Right atrium auricular region (tissue), 2 donors: ENCODE measurements around the gene APOA1. TPM values are rescaled to one million over a fixed set of nuclear protein-coding genes. Genes with fewer than 3 reads are reported as not detected.

Experiments used
- DNase-seq: peaks from one replicate; pipeline ENCODE4 v3.0.0-alpha.2; 2019; ENCODE audit warnings: low spot score
- H3K27ac ChIP-seq, 2 donors: fragments of 200-600 bp; sonication (generic); 1 replicate in 1 of 2; 2 replicates in 1 of 2; pipeline ENCODE4 v1.5.1; 2016 to 2019
- H3K27me3 ChIP-seq, 2 donors: fragments of 200-600 bp; sonication (generic); one replicate each; pipeline versions ENCODE4 v1.5.1 to v1.6.0; 2017 to 2019
- H3K36me3 ChIP-seq: fragments of 200-600 bp; sonication (generic); one replicate; pipeline ENCODE4 v1.5.1; 2016
- H3K4me1 ChIP-seq, 2 donors: fragments of 200-600 bp; sonication (generic); one replicate each; pipeline versions ENCODE4 v1.5.1 to v1.6.0; 2017 to 2019
- H3K4me3 ChIP-seq, 2 donors: fragments of 200-600 bp; sonication (generic); 1 replicate in 1 of 2; 2 replicates in 1 of 2; pipeline ENCODE4 v1.5.1; 2017 to 2019; ENCODE audit warnings: mild to moderate bottlenecking in 1 of 2, moderate library complexity in 1 of 2
- H3K9me3 ChIP-seq, 2 donors: fragments of 200-600 bp; sonication (generic); one replicate each; pipeline ENCODE4 v1.5.1; 2019
- CTCF ChIP-seq, 2 donors: fragments of 200-600 bp; sonication (generic); IDR thresholded peaks; one replicate each; pipeline ENCODE4 v1.5.1; 2019; ENCODE audit warnings: antibody characterized with exemption in 2 of 2
- total RNA-seq, 2 donors: library from RNA; depleted of rRNA; stranded (reverse); fragments of >200 nt; gene quantifications; one replicate each; pipeline ENCODE4 v1.1.0, GENCODE V29; 2016

Gene APOA1
- total RNA-seq, 2 donors from 2014 or later, result 4.5 to 9.5 TPM

DNA sequence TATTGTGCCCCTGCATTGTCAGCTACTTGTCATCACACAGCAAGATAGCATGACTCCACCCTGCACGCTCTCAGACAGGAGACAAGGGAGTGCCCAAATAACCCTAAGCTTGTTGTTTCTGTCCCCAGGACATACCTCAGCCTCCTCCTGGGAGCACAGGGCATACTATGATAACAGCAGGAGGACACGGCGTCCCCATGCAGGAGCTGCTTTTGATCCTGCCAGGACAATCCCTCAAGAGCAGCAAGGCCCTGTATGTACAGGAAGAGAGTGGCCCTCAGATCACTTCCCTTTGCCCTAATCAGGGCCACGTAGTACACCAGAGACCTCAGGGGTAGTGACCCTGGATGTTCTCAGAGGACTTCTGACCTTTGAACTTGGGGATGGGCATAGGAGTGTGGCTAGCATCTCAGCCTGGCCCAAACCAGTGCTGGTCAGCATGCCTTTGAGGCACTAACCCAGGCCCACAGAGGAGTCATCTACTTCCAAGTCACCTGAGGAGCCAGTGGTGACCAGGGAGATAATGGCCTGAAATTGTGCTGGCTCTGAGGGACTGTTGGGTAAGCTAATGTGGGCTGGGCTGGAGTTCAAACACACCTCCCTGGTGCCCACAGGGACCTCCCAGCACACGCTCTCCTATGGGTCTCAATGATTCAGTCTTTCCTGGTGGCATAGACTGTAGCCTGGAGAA, 23.5 kb downstream of the APOA1 start:
- TF ChIP-seq CTCF (IDR thresholded peaks at IDR 0.05), result no peak
- DNase-seq, result no peak
- Histone ChIP-seq H3K4me1 (no peaks in the 10 kb centered on the region), H3K27ac (no peak overlapping the region), H3K4me3 (no peak overlapping the region), H3K9me3 (no peaks in the 10 kb centered on the region), H3K36me3 (no peaks in the 10 kb centered on the region), H3K27me3 (no peaks in the 10 kb centered on the region)

GRCh38 chr11:116813170-116813569, 24.3 kb downstream of the APOA1 start:
- DNase-seq, result no peak
- no peak for TF ChIP-seq CTCF (IDR thresholded peaks at IDR 0.05)
- Histone ChIP-seq H3K27me3 (no peaks in the 10 kb centered on the region), H3K36me3 (no peaks in the 10 kb centered on the region), H3K27ac (no peak overlapping the region), H3K4me3 (no peak overlapping the region), H3K9me3 (no peaks in the 10 kb centered on the region), H3K4me1 (no peaks in the 10 kb centered on the region)

DNA sequence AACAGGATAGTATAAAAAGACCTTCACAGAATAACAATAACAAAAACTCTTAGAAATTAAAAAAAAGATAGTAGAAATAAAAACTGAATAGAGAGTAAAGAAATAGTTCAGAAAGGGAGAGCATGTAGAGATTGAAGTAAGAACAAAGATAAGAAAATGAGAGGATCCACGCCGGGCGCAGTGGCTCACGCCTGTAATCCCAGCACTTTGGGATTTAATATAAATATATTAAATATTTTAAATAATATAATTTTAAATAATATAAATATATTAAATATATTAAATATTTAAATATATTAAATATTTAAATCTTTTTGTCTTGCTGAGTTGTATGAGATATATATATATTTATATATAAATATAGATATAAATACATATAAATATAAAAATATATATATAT, 25.3 kb downstream of the APOA1 start:
- H3K9me3 ChIP-seq, result no peaks in the 10 kb centered on the region
- no peaks in the 10 kb centered on the region for H3K4me1 ChIP-seq
- H3K36me3 ChIP-seq, result no peaks in the 10 kb centered on the region
- no peak overlapping the region for H3K4me3 ChIP-seq
- TF ChIP-seq CTCF (IDR thresholded peaks at IDR 0.05), result no peak
- no peaks in the 10 kb centered on the region for H3K27me3 ChIP-seq
- H3K27ac ChIP-seq, result no peak overlapping the region
- no peak for DNase-seq

DNA sequence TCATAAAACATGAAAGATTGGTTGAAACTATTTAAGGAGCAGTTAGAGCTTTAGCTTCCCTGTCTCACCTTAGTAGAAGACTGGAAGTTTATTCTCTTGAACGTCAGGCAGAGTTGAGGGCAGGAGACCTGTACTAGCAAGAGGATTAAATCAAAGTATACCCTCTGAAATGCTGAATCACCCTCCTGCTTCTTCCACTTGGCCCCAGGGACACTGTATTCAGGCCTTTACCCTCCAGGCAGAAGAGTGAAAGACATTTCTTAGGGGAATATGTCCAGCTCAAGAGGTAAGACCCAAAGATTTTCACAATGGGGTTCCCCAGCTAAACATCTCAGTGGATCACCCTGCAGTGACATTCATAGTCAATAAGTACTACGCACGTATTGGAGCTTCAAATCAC, 26.2 kb downstream of the APOA1 start:
- no peak for TF ChIP-seq CTCF (IDR thresholded peaks at IDR 0.05)
- H3K27ac ChIP-seq, result no peak overlapping the region
- H3K4me3 ChIP-seq, result no peak overlapping the region
- H3K36me3 ChIP-seq, result no peaks in the 10 kb centered on the region
- no peaks in the 10 kb centered on the region for H3K9me3 ChIP-seq
- no peaks in the 10 kb centered on the region for H3K4me1 ChIP-seq
- H3K27me3 ChIP-seq, result no peaks in the 10 kb centered on the region
- no peak for DNase-seq

DNA sequence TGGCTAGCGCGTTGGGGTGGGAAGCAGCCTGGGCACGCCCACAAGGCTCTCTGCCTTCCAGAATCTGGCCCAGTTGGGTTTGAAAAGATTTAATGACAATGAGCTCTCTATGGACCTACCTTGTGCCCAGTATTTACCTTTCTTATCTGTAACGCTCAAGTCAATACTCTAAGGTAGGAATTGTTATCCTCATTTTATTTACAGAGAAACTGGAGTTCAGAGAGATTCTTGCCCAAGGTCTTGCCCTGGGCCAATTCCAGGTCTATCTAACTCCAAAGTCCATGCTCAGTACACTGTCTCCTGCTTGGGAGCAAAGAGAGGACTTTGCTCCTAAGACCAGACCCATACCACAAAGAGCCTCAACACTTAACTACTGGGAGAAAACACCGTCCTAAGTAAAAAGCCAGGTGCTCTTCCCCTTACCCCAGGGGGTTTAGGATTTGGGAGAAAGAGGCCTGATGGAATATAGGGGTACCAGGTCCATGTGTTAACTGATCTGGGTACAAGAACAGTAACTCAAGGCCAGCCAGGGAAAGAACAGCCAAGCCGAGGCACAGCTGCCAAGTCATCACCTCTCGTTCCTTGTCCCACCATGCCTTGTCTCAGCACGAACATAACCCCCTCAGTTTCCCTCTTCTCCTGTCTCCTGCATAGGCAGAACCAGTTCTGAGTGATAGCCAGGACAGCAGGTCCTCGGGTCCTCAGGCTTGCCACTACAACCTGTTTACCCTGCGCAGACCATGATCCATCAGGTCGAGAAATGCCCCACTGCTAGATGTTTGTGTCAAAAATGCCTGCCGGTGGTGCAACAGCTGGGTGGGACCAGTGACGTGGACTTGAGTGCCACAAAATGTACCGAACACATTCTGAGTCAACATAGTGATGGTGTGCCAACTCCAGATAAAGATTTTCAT, 28.9 kb downstream of the APOA1 start:
- Histone ChIP-seq H3K9me3 (no peaks in the 10 kb centered on the region), H3K27ac (no peak overlapping the region), H3K27me3 (no peaks in the 10 kb centered on the region), H3K4me3 (no peak overlapping the region), H3K36me3 (no peaks in the 10 kb centered on the region), H3K4me1 (no peaks in the 10 kb centered on the region)
- DNase-seq, result no peak
- no peak for TF ChIP-seq CTCF (IDR thresholded peaks at IDR 0.05)
